Spleen (tissue), 7 donors: Measurements from ENCODE around the gene HSPA4.

Experiments
- POLR2A ChIP-seq, 3 donors: fragments of 450-650 bp; IDR thresholded peaks; one replicate each; pipeline ENCODE4 v1.5.1; 2017; ENCODE audit warnings: antibody characterized with exemption in 3 of 3, mild to moderate bottlenecking in 1 of 3
- TF ChIP-seq, protein P1 (sequence below), 11 experiments: fragments of 200-600 bp in 7 of 11; fragments of 450-650 bp in 4 of 11; sonication (generic) in 4 of 11; IDR thresholded peaks in 8 of 11; conservative IDR thresholded peaks in 3 of 11; 1 replicate in 7 of 11; 2 replicates in 4 of 11; pipeline versions ENCODE4 v1.4.0 to v1.8.0; 2016 to 2021; ENCODE audit warnings: antibody characterized with exemption in 11 of 11, inconsistent platforms in 4 of 11, mild to moderate bottlenecking in 1 of 11
- donor health status: DM: no; HTN: no; CAD: no; lungs with moderate emphysema.
- donor health status: DM: no; HTN: no; CAD: no.
- donor health status: DM: no; HTN: no; CAD: no.

DNA sequence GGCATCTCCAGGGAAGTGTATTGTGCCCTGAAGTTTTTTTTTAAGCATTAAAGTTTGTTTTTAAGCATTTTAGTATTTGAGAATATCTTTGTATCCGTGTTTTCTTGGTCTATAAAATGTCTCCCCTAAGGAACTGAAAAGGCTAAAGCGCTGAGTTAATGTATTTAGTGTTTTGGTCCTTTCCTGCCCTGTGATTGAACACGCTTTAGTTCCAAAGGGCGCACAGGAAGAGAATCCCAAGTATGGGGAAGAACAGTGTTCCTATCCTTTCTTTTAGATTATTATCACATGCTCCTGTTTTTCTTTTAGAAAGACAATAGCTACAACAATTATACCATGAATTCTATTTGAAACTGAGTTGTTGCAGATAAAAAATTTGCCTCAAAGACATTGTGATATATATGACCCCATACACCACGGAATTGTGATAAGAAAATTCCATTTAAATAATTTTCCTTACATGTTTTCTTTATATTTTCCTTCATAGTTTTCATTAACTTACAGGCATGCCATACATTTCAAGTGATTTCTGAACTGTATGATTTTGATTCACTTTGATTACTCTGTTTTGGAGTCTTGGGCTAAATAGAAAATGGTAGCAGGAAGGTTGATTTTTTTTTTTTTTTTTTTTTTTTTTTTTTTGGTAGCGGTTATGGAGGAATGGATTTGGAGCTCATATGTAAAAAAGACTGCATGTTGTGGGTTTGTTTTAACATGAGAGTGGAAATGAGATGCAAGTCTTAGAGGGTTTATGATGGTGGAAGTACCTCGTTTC lies 3.1 kb downstream of the HSPA4 start:
- TF ChIP-seq, protein P1, sequence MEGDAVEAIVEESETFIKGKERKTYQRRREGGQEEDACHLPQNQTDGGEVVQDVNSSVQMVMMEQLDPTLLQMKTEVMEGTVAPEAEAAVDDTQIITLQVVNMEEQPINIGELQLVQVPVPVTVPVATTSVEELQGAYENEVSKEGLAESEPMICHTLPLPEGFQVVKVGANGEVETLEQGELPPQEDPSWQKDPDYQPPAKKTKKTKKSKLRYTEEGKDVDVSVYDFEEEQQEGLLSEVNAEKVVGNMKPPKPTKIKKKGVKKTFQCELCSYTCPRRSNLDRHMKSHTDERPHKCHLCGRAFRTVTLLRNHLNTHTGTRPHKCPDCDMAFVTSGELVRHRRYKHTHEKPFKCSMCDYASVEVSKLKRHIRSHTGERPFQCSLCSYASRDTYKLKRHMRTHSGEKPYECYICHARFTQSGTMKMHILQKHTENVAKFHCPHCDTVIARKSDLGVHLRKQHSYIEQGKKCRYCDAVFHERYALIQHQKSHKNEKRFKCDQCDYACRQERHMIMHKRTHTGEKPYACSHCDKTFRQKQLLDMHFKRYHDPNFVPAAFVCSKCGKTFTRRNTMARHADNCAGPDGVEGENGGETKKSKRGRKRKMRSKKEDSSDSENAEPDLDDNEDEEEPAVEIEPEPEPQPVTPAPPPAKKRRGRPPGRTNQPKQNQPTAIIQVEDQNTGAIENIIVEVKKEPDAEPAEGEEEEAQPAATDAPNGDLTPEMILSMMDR (IDR thresholded peaks at IDR 0.05 in 8 of 11, conservative IDR thresholded peaks at IDR 0.05 in 3 of 11), result no peak
- TF ChIP-seq POLR2A (IDR thresholded peaks at IDR 0.05), result no peak
